MM.1S (cell line): ENCODE measurements around the gene EPB41L4B.
A peak's percentile ranks its signal among the peaks of the same experiment; 100 is the strongest.

Experiments
- DNase-seq: peaks from one replicate; pipeline ENCODE4 v3.0.0-alpha.2; 2015
- H2AFZ ChIP-seq: fragments of 300-600 bp; sonication (generic); 2 replicates; pipeline ENCODE4 v1.6.0; 2016; ENCODE audit warnings: antibody characterized with exemption, low read length
- H3F3A ChIP-seq: fragments of 300-600 bp; sonication (generic); 2 replicates; pipeline ENCODE4 v1.6.1; 2016; ENCODE audit warnings: mild to moderate bottlenecking, antibody characterized with exemption, low read length, moderate library complexity, mixed read lengths; ENCODE audit not compliant: insufficient read depth
- H3K27ac ChIP-seq: fragments of 300-600 bp; sonication (generic); 2 replicates; pipeline ENCODE4 v1.5.1; 2016; ENCODE audit warnings: mild to moderate bottlenecking, low read length
- H3K27me3 ChIP-seq: fragments of 300-600 bp; sonication (generic); replicated peaks from 2 replicates; pipeline ENCODE4 v1.6.0; 2016; ENCODE audit warnings: low read length; ENCODE audit not compliant: insufficient read depth
- H3K36me3 ChIP-seq: fragments of 300-600 bp; sonication (generic); replicated peaks from 2 replicates; pipeline ENCODE4 v1.6.1; 2016; ENCODE audit warnings: mild to moderate bottlenecking, low read length, mixed read lengths; ENCODE audit not compliant: insufficient read depth
- H3K4me1 ChIP-seq: fragments of 300-600 bp; sonication (generic); 2 replicates; pipeline ENCODE4 v1.6.1; 2016; ENCODE audit warnings: low read length, mixed read lengths
- H3K4me2 ChIP-seq: fragments of 300-600 bp; sonication (generic); 2 replicates; pipeline ENCODE4 v1.6.0; 2016; ENCODE audit warnings: low read depth, low read length
- H3K4me3 ChIP-seq: fragments of 300-600 bp; sonication (generic); 2 replicates; pipeline ENCODE4 v1.5.1; 2016; ENCODE audit warnings: low read length, mixed read lengths
- H3K79me2 ChIP-seq: fragments of 300-600 bp; sonication (generic); 2 replicates; pipeline ENCODE4 v1.6.1; 2016; ENCODE audit warnings: mixed run types, low read length, mixed read lengths
- H3K9ac ChIP-seq: fragments of 300-600 bp; sonication (generic); 2 replicates; pipeline ENCODE4 v1.6.1; 2016; ENCODE audit warnings: low read length, mixed read lengths
- H3K9me2 ChIP-seq: fragments of 300-600 bp; sonication (generic); replicated peaks from 2 replicates; pipeline ENCODE4 v1.6.1; 2016; ENCODE audit warnings: mild to moderate bottlenecking, low read length, mixed read lengths; ENCODE audit not compliant: insufficient read depth
- H3K9me3 ChIP-seq: fragments of 300-600 bp; sonication (generic); replicated peaks from 2 replicates; pipeline ENCODE4 v1.6.1; 2016; ENCODE audit warnings: mild to moderate bottlenecking, low read length, mixed read lengths; ENCODE audit not compliant: insufficient read depth
- H4K20me1 ChIP-seq: fragments of 300-600 bp; sonication (generic); 2 replicates; pipeline ENCODE4 v1.6.1; 2016; ENCODE audit warnings: mild to moderate bottlenecking, low read length, moderate library complexity, mixed read lengths; ENCODE audit not compliant: insufficient read depth
- EZH2 ChIP-seq: fragments of 300-600 bp; sonication (generic); optimal IDR thresholded peaks from 2 replicates; pipeline ENCODE3; 2017; ENCODE audit warnings: low read depth, mild to moderate bottlenecking, antibody characterized with exemption, low read length, mixed read lengths
- EZH2phosphoT487 ChIP-seq: fragments of 300-600 bp; sonication (generic); IDR thresholded peaks from 2 replicates; pipeline ENCODE4 v1.6.1; 2018; ENCODE audit warnings: antibody characterized with exemption, low read length
- TF ChIP-seq, protein P1 (sequence below): fragments of 300-600 bp; sonication (generic); IDR thresholded peaks from 2 replicates; pipeline ENCODE4 v1.5.1; 2016; ENCODE audit warnings: antibody characterized with exemption, low read length, mixed read lengths

Gene EPB41L4B

DNA sequence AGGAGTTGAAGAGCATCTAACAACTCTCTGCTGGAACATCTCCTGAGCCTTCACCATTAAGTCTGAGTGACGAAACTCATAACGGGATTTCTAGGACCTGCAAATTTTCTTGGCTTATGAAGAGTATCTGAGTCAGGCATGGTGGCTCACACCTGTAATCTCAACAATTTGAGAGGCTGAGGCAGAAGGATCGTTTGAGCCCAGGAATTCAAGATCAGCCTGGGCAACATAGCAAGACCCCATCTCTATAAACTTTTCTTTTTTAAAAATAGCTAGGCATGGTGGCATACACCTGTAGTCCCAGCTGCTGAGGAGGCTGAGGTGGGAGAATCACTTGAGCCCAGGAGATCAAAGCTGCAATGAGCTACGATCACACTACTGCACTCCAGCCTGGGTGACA is 48.8 kb downstream of the EPB41L4B start:
- Histone ChIP-seq H3F3A (peaks cover 4% of the 10 kb centered on the region; the same call in 1 of the 2 replicates), H3K9ac (no peak overlapping the region), H3K27me3 (no peaks in the 10 kb centered on the region), H3K9me2 (no peaks in the 10 kb centered on the region), H3K9me3 (no peaks in the 10 kb centered on the region), H3K4me2 (no peak overlapping the region), H2AFZ (no peak overlapping the region), H4K20me1 (no peaks in the 10 kb centered on the region), H3K4me3 (no peak overlapping the region), H3K4me1 (peaks cover 16% of the 10 kb centered on the region; the same call in 1 of the 2 replicates), H3K36me3 (no peaks in the 10 kb centered on the region), H3K27ac (peak overlapping the region; percentile 60; the same call in 1 of the 2 replicates), H3K79me2 (no peaks in the 10 kb centered on the region)
- no peak for DNase-seq
- TF ChIP-seq, protein P1, sequence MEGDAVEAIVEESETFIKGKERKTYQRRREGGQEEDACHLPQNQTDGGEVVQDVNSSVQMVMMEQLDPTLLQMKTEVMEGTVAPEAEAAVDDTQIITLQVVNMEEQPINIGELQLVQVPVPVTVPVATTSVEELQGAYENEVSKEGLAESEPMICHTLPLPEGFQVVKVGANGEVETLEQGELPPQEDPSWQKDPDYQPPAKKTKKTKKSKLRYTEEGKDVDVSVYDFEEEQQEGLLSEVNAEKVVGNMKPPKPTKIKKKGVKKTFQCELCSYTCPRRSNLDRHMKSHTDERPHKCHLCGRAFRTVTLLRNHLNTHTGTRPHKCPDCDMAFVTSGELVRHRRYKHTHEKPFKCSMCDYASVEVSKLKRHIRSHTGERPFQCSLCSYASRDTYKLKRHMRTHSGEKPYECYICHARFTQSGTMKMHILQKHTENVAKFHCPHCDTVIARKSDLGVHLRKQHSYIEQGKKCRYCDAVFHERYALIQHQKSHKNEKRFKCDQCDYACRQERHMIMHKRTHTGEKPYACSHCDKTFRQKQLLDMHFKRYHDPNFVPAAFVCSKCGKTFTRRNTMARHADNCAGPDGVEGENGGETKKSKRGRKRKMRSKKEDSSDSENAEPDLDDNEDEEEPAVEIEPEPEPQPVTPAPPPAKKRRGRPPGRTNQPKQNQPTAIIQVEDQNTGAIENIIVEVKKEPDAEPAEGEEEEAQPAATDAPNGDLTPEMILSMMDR, result no peak
- TF ChIP-seq EZH2 (no peak), EZH2phosphoT487 (no peak)

DNA sequence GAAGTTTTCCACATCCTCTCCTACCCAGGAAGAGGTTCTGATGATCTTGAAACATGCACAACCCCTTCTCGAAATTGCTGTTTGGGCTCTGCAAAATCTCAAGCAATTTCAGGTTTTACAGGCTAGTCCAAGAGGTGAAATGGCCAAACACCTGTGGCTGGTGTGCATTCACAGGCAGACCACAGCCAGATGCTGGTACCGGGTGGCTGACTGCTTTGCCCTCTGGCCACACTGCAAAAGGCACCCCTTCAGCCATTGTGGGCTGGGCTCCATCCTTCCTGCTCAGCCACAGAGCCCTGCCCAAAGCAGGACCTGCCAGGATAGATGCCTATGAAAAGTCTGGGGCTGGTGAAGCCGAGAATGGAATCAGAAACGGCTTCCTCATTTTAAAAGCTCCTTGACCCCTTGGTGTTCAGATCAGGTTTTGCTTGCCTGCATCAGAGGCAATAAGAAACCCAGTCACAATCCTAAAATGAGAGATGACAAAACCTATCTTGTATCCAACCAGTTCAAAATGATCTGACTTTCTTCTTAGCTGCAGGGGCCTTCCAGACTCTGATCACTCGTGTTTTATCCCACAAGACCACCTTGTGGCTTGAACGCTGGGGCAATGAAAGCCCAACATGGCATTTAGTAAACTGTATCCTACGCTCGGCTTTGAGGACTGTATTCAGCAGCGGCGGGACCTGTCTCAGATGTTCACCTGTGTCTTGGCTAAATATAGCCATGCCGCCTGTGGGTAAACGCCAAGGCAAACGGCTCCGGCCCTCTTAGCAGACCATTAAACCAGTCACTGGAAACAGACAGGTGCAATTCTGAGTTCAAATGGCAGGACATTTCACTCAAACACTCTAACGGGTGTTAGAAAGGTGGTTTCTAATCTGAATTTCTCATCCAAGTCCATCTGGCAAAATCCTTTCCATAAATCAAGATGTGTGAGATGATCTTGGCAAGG is 49.6 kb downstream of the EPB41L4B start:
- Histone ChIP-seq H3K4me3 (0 out of 2 replicates have a peak overlapping the region, but pooled peaks have one; percentile 19), H3K9me2 (no peaks in the 10 kb centered on the region), H4K20me1 (no peaks in the 10 kb centered on the region), H3K36me3 (no peaks in the 10 kb centered on the region), H3K27ac (peak overlapping the region; percentile 60; the same call in 1 of the 2 replicates), H3K4me1 (peaks cover 16% of the 10 kb centered on the region; the same call in 1 of the 2 replicates), H3K79me2 (no peaks in the 10 kb centered on the region), H3K9ac (no peak overlapping the region), H3K9me3 (no peaks in the 10 kb centered on the region), H3K27me3 (no peaks in the 10 kb centered on the region), H2AFZ (peak overlapping the region; percentile 44), H3K4me2 (peak overlapping the region; percentile 43; the same call in 1 of the 2 replicates), H3F3A (peaks cover 4% of the 10 kb centered on the region; the same call in 1 of the 2 replicates)
- TF ChIP-seq, protein P1, result no peak
- TF ChIP-seq EZH2 (no peak), EZH2phosphoT487 (no peak)
- DNase-seq, result peak; percentile 62

DNA sequence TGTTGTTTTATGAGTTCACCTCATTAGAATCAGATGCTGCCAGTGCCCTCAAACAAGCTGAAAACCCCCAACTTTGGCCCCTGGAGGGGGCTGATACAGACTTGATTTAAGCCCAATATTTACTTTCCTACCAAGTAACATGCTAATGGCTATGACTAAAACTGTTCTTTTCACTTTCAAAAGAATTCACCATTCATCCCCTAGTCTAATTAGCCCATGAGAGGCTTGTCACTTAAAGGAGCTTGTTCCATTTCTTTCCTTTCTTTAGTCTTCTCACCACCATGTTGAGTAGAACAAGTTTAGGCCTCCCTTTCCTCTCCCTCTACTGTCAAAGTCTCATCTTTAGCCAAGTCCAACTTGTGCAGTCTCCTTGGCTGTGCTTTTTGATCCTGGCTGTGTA is 50.4 kb downstream of the EPB41L4B start:
- no peaks in the 10 kb centered on the region for H3K36me3 ChIP-seq

More for the DNA sequence above, 50.4 kb downstream of the EPB41L4B start:
- H2AFZ ChIP-seq, result no peak overlapping the region
- no peaks in the 10 kb centered on the region for H3K9me2 ChIP-seq
- no peak for TF ChIP-seq EZH2
- TF ChIP-seq EZH2phosphoT487, result no peak
- TF ChIP-seq, protein P1, result no peak
- peak overlapping the region; percentile 60; the same call in 1 of the 2 replicates for H3K27ac ChIP-seq
- H4K20me1 ChIP-seq, result no peaks in the 10 kb centered on the region
- no peak overlapping the region for H3K4me3 ChIP-seq
- peaks cover 4% of the 10 kb centered on the region; the same call in 1 of the 2 replicates for H3F3A ChIP-seq
- H3K4me1 ChIP-seq, result peaks cover 16% of the 10 kb centered on the region; the same call in 1 of the 2 replicates
- H3K9me3 ChIP-seq, result no peaks in the 10 kb centered on the region
- DNase-seq, result no peak
- no peaks in the 10 kb centered on the region for H3K79me2 ChIP-seq
- H3K27me3 ChIP-seq, result no peaks in the 10 kb centered on the region
- no peak overlapping the region for H3K9ac ChIP-seq
- H3K4me2 ChIP-seq, result no peak overlapping the region
